Sigmoid colon (tissue), 4 donors: ENCODE data around the gene PKLR.

ENCODE experiments used
- EP300 ChIP-seq, 4 donors: sonication (generic); formaldehyde crosslinking; IDR thresholded peaks; one replicate each; pipeline ENCODE4 v1.6.1; 2017; ENCODE audit warnings: antibody characterized with exemption in 4 of 4
- POLR2A ChIP-seq, 2 donors: fragments of 450-650 bp; IDR thresholded peaks; one replicate each; pipeline ENCODE4 v1.6.1; 2016; ENCODE audit warnings: antibody characterized with exemption in 2 of 2, mild to moderate bottlenecking in 2 of 2, moderate library complexity in 2 of 2
- TF ChIP-seq, protein P1 (sequence below), 4 experiments: fragments of 450-650 bp in 3 of 4; fragments of 200-600 bp in 1 of 4; IDR thresholded peaks; one replicate each; pipeline ENCODE4 v1.5.1; 2016 to 2019; ENCODE audit warnings: antibody characterized with exemption in 4 of 4, mild to moderate bottlenecking in 3 of 4, moderate library complexity in 2 of 4

DNA sequence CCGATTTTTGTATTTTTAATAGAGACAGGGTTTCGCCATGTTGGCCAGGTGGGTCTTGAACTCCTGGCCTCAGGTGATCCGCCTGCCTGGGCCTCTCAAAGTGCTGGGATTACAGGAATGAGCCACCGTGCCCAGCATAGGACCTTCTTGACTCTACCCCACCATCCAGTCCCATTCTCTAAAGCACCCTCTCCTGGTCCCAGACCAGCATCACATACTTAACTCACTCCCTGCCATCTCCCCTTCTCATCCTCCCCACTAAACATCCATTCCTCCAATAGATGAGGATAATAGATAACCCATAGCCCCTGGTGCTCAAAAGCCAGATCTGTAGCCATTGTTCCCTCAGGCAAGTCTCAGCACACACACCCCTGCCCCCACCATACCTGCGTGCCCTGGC, 48.0 kb downstream of the PKLR start:
- TF ChIP-seq, protein P1, sequence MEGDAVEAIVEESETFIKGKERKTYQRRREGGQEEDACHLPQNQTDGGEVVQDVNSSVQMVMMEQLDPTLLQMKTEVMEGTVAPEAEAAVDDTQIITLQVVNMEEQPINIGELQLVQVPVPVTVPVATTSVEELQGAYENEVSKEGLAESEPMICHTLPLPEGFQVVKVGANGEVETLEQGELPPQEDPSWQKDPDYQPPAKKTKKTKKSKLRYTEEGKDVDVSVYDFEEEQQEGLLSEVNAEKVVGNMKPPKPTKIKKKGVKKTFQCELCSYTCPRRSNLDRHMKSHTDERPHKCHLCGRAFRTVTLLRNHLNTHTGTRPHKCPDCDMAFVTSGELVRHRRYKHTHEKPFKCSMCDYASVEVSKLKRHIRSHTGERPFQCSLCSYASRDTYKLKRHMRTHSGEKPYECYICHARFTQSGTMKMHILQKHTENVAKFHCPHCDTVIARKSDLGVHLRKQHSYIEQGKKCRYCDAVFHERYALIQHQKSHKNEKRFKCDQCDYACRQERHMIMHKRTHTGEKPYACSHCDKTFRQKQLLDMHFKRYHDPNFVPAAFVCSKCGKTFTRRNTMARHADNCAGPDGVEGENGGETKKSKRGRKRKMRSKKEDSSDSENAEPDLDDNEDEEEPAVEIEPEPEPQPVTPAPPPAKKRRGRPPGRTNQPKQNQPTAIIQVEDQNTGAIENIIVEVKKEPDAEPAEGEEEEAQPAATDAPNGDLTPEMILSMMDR (IDR thresholded peaks at IDR 0.05) = no peak
- TF ChIP-seq POLR2A (IDR thresholded peaks at IDR 0.05) (no peak), EP300 (IDR thresholded peaks at IDR 0.05) (no peak)
